K562 treated with DMSO at 1 percent for 12 hours (cell line): ENCODE data around the gene PRR19. TPM values are rescaled to one million over a fixed set of nuclear protein-coding genes. Genes with fewer than 3 reads are reported as not detected.

Source experiments
- total RNA-seq: library from RNA; unstranded; fragments of 300-600 nt; gene quantifications from 2 replicates; pipeline ENCODE4 v1.2.3, GENCODE V29; 2022; ENCODE audit not compliant: insufficient read depth

The PRR19 gene, protein sequence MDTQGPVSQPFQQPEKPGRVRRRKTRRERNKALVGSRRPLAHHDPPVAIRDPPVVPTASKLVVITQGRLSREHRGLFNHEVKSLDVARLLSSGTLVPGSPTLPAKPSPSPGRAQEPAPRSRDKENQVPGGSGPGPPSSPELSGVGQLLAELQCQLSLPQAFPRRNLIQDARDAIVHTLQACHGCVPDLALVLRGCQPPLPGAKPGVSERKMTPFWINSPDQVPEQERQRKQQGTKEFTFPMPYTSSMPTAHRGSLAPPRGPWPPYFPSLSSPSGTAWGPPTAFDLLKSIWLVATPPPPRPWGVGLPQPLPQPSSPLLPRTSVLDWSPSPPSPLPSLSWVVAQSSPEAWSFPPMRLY
- 1.7 TPM in 1 of 2 replicates, not detected in the other for total RNA-seq

DNA sequence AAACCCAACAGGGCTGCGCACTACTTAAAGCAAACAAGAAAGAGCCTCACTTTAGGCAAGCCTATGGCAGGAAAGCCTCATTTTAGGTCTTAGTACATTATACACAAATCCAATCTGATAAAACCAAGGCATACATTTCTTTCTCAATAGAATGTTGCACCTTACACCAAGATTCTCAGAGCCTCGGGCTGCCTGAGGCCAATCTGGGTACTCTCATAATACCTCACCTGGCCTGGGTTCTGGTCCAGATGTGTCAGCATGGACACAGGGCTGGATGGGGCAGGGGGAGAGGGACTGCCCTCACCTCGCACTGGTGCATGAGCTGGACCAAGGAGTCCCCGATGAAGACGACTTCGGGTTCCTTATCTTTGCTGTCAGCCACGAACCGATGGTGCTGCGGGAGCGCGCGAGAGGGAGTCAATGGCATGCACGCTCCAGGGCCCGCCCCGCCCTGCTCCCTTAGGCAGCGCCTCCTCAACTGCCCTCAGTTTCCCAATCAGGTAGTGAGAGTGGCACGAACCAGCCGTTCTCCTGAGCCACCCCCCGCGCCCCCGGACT lies at the start of gene PRR19:
Gene PRR19 (plus strand): TSS at position 487 of the 558 bp plus-strand sequence. CDS start 7,453 bp downstream, outside the sequence.

DNA sequence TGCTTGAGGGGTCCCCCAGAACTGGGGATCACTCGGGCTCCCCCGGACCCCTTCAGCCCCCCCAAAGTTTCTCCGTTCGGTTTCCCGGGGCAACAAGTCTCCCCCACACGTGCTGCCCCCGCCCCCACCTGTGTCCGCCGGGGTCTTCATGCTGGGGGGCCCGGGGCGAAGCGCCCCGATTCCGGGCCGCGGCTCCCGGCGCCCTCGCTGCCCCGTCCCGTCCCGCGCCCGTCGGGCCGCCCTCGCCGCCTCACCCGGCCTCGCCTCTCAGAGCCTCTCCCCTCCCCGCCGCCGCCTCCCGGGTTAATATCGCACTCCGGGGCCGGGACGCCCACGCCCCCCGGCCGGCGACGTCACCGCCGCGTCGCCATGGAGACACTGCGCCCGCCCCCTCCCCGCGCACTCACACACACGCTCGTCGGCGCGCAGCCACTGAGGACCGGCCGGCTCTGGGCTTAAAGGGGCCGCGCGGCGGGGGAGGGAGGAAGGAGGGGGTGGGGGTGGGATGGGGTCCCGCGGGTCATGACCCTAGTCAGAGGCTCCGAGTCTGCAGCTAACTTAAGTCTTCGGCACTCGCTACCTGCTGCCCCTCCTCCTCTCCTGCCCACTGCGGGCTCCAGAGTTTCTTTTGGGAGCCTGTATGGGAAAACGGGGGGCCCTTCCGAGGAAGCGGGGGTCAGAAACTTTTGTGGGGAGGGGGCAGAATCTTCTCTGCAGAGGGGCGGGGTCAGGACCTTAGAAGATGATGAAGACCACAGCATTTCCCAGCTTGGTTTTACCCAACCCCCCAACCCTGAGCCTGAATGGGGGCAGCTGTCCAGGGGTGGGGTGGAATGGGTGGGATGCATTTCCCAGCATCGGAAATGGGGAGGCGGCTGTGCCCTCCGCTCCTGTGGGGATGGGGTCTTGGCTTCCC lies 46.8 kb upstream of the PRR19 start, which contains the start of gene ERF:
Gene ERF (minus strand): TSS at position 279 of the 916 bp plus-strand sequence. CDS start 129 bp downstream, at position 150.

DNA sequence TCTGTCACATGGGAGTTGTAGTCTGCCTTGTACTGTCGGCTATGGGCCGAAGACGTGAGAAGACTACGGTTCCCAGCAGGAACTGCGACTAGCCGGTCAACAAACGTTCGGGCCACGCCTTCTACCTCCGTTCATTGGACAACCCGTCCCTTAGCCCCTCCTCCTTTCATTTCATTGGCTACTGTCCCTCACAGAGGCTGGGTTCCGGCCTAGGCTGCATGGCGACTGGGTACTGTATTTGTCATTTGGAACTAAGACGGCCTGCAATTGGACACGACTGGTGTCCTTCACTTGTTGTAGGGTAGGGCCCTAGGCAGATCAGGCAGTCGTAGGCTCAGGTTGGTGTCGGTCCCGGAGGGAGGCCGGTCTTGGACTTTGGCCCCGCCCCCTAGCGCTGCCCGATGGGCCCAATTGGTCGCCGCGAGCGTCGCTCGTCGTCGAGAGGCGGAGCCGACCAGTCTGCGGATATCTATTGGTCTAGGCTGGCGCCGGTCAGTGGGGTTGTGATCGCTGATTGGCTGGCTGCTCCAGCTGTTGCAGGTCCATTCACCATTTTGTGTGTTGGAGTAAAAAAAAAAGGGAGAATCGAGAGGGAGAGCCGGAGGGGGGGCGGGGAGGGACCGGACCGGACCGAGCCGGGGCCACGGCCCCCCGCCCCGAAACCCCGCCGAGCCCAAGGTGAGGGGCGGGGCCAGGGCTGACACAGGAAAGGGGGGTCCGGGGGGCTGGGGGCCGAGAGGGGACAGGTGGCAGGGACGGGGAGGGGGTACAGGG lies 33.0 kb upstream of the PRR19 start, which contains the start of gene CIC:
Gene CIC (plus strand): TSS at position 549 of the 774 bp plus-strand sequence. CDS start 2,532 bp downstream, outside the sequence.

DNA sequence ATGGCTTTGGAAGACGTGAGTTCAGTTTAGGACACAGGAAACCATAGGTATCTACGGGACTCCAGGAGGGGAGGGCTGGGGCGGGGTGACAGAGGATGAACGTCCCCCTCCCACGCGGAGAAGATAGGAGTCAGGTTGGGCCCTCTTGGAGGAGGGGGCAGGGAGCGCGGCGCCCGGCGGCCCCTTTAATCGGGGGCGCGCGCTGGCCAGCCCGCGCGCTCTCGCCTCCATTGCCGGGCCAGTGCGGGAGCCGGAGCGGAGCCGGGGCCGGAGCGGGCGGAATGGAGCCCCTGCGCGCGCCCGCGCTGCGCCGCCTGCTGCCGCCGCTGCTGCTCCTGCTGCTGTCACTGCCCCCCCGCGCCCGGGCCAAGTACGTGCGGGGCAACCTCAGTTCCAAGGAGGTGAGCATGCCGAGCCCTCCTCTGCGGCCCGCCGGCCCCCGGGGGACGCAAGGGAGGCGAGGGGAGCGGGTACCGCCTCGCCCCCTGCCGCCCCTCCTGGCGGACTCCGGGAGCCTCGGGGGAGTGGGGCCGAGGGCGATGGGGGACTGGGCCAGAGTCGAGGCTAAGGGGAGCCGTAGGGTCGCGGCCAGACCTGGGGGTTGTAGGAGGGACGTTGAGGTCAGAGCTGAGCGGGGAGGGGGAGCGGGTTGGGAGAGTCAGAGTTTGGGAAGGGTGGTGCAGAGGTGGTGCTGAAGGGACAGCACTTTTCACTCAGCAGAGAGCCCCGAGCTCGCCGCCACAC lies 11.3 kb downstream of the PRR19 start, which contains the start of gene TMEM145:
Gene TMEM145 (plus strand): TSS at position 214 of the 744 bp plus-strand sequence. CDS start 68 bp downstream, at position 282.

DNA sequence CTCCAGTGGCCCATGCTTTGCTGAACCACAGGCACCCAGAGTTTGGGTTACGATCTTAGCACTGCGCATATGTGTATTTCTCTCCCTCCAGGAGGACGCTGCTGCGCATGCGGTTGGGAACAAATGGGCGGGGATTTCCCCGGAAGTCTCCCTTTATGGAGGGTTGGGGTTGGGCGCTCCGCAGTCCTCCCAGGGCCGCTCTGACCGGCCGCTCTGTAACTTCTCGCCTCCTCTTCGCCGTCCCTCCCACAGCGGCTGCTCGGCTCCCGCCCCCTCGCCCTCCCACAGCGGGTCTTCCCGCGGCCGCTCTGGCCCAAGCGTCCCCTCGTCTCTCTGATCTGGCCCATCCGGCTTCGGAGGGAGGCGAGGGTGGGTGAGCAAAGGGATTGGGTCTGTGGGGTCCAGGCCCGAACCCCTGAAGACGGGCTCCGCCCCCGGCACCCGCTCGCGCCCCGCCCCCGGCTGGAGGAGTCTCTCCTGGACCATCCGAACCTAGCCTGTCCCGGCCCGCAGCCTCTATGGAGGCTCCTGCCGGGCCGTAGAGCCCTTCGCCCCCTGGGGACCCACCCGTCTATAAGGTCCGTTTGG lies 23.5 kb downstream of the PRR19 start, which contains the start of gene MEGF8:
Gene MEGF8 (plus strand): TSS at position 328 of the 588 bp plus-strand sequence. CDS start 609 bp downstream, outside the sequence.

Other genes with a start within 250 kb of the PRR19 start
- gene GRIK5, start 231.9 kb upstream of the PRR19 start, total RNA-seq: 2.1 and 4.2 TPM in 2 replicates
- gene ZNF574, start 226.0 kb upstream of the PRR19 start, total RNA-seq: 16.1 and 22.8 TPM in 2 replicates
- gene POU2F2, start 169.7 kb upstream of the PRR19 start, total RNA-seq: 0.16 and 0.28 TPM in 2 replicates
- 43.1 and 48.3 TPM in 2 replicates for gene DEDD2, start 84.5 kb upstream of the PRR19 start, total RNA-seq
- 6.2 and 12.9 TPM in 2 replicates for gene ZNF526, start 81.8 kb upstream of the PRR19 start, total RNA-seq
- 61.4 and 81.1 TPM in 2 replicates for gene GSK3A, start 59.5 kb upstream of the PRR19 start, total RNA-seq
- gene ERF, start 47.0 kb upstream of the PRR19 start, total RNA-seq: 31.2 and 44.7 TPM in 2 replicates
- 25.9 and 48.3 TPM in 2 replicates for gene CIC, start 32.9 kb upstream of the PRR19 start, total RNA-seq
- gene PAFAH1B3, start 492 bp downstream of the PRR19 start, total RNA-seq: 99.0 and 119 TPM in 2 replicates
- gene TMEM145, start 11.2 kb downstream of the PRR19 start, total RNA-seq: 0.69 TPM in 1 of 2 replicates, not detected in the other
- 5.6 and 18.1 TPM in 2 replicates for gene MEGF8, start 23.5 kb downstream of the PRR19 start, total RNA-seq
- not detected in 2 replicates for gene CNFN, start 88.2 kb downstream of the PRR19 start, total RNA-seq
- gene LIPE, start 125.3 kb downstream of the PRR19 start, total RNA-seq: not detected in 2 replicates
- not detected in 2 replicates for gene CXCL17, start 140.8 kb downstream of the PRR19 start, total RNA-seq
- gene CEACAM1, start 226.3 kb downstream of the PRR19 start, total RNA-seq: 0.51 and 2.5 TPM in 2 replicates